HCT116 (cell line): ENCODE measurements around the gene DMD. TPM values are rescaled to one million over a fixed set of nuclear protein-coding genes. Genes with fewer than 3 reads are reported as not detected.

ENCODE experiments used
- ATAC-seq: fragments of 200-7000 bp; cut with Tn5 transposase; 2 replicates; pipeline ENCODE4 v1.9.1; 2020; ENCODE audit warnings: mild to moderate bottlenecking, moderate library complexity
- BruUV-seq: library from RNA; stranded (reverse); fragments of 400-500 nt; replicated peaks from 2 replicates; lab custom pipeline; 2021; lab: Mats Ljungman, UMichigan
- CTCF ChIA-PET: fragments of 300-600 bp; sonication (Branson Sonifier 250); formaldehyde crosslinking; loops from one replicate; lab custom pipeline; 2021; ENCODE audit warnings: antibody characterized with exemption; lab: Charles Lee
- POLR2A ChIA-PET: fragments of 300-600, 350-600 bp; sonication (Branson Sonifier 250); formaldehyde crosslinking; loops from one replicate; lab custom pipeline; 2021; ENCODE audit warnings: antibody characterized with exemption; lab: Charles Lee
- RAD21 ChIA-PET, 2 experiments: fragments of 300-600 bp; sonication (Branson Sonifier 250); formaldehyde crosslinking; loops; one replicate each; lab custom pipeline; 2023; ENCODE audit warnings: low total read pairs in 2 of 2; ENCODE audit not compliant: uncharacterized antibody in 2 of 2, unreplicated experiment in 2 of 2, low non-redundant PET in 1 of 2; lab: Charles Lee
- DNase-seq: peaks from one replicate; pipeline ENCODE4 v3.0.0-alpha.2; 2010; ENCODE audit warnings: low read depth, low spot score
- H2AFZ ChIP-seq: fragments of 200-600 bp; shearing (Covaris generic), sonication (generic); 2 replicates; pipeline ENCODE4 v1.6.1; 2017; ENCODE audit warnings: low read depth, mixed run types, mixed read lengths, antibody characterized with exemption, low read length; ENCODE audit not compliant: poor library complexity, severe bottlenecking
- H3K27ac ChIP-seq: 2 replicates; pipeline ENCODE4 v1.5.1; 2012; ENCODE audit warnings: low read depth, low read length
- H3K27me3 ChIP-seq: fragments of 200-600 bp; sonication (generic); 2 replicates; pipeline ENCODE4 v1.6.1; 2016; ENCODE audit warnings: mixed run types, low read length, mixed read lengths; ENCODE audit not compliant: insufficient read depth
- H3K36me3 ChIP-seq, 2 experiments: fragments of 200-500 bp in 1 of 2; fragments of 200-600 bp in 1 of 2; sonication (Bioruptor generic) in 1 of 2; sonication (generic) in 1 of 2; 2 replicates each; pipeline versions ENCODE4 v1.5.1 to v1.6.1; 2014 to 2016; ENCODE audit warnings: low read length in 2 of 2, inconsistent platforms in 1 of 2, mixed read lengths in 1 of 2, mixed run types in 1 of 2; ENCODE audit not compliant: insufficient read depth in 2 of 2, control insufficient read depth in 1 of 2
- H3K4me1 ChIP-seq, 2 experiments: fragments of 200-600 bp in 1 of 2; sonication (generic) in 1 of 2; 2 replicates each; pipeline versions ENCODE4 v1.5.1 to v1.6.1; 2012 to 2017; ENCODE audit warnings: low read length in 2 of 2, inconsistent platforms in 1 of 2, mild to moderate bottlenecking in 1 of 2, mixed read lengths in 1 of 2, mixed run types in 1 of 2, moderate library complexity in 1 of 2; ENCODE audit not compliant: insufficient read depth in 2 of 2, control insufficient read depth in 1 of 2
- H3K4me2 ChIP-seq: fragments of 200-600 bp; sonication (generic); 2 replicates; pipeline ENCODE4 v1.6.1; 2017; ENCODE audit warnings: mixed run types, low read length, mixed read lengths
- H3K4me3 ChIP-seq, 2 experiments: fragments of 200-600 bp in 1 of 2; sonication (generic) in 1 of 2; replicated peaks in 1 of 2; 2 replicates each; pipeline ENCODE4 v1.5.1; 2011 to 2016; ENCODE audit warnings: low read length in 2 of 2, control low read depth in 1 of 2, low read depth in 1 of 2, mild to moderate bottlenecking in 1 of 2, mixed read lengths in 1 of 2, mixed run types in 1 of 2
- H3K79me2 ChIP-seq: fragments of 200-600 bp; sonication (generic); 2 replicates; pipeline ENCODE4 v1.6.1; 2017; ENCODE audit warnings: mild to moderate bottlenecking, mixed run types, low read length, moderate library complexity, mixed read lengths; ENCODE audit not compliant: insufficient read depth
- H3K9ac ChIP-seq: fragments of 200-600 bp; sonication (generic); 2 replicates; pipeline ENCODE4 v1.6.1; 2016; ENCODE audit warnings: low read length, mixed read lengths
- H3K9me2 ChIP-seq: fragments of 200-600 bp; sonication (generic), shearing (Covaris generic); 2 replicates; pipeline ENCODE4 v1.6.1; 2017; ENCODE audit warnings: mixed run types, mild to moderate bottlenecking, moderate library complexity; ENCODE audit not compliant: insufficient read depth
- H3K9me3 ChIP-seq, 2 experiments: fragments of 200-500 bp in 1 of 2; fragments of 200-600 bp in 1 of 2; sonication (Bioruptor generic) in 1 of 2; sonication (generic) in 1 of 2; 2 replicates each; pipeline ENCODE4 v1.6.1; 2014 to 2017; ENCODE audit warnings: low read length in 2 of 2, mixed read lengths in 2 of 2, inconsistent platforms in 1 of 2, low read depth in 1 of 2, mild to moderate bottlenecking in 1 of 2, mixed run types in 1 of 2, moderate library complexity in 1 of 2; ENCODE audit not compliant: control insufficient read depth in 1 of 2, insufficient read depth in 1 of 2
- H4K20me1 ChIP-seq: fragments of 200-600 bp; sonication (generic), shearing (Covaris generic); 2 replicates; pipeline ENCODE4 v1.6.1; 2017; ENCODE audit warnings: mixed run types, mild to moderate bottlenecking, moderate library complexity; ENCODE audit not compliant: insufficient read depth
- CBX3 ChIP-seq: IDR thresholded peaks from 2 replicates; pipeline ENCODE4 v1.6.1; 2012; ENCODE audit warnings: low read depth
- EGR1 ChIP-seq: IDR thresholded peaks from 2 replicates; pipeline ENCODE4 v1.6.1; 2012; ENCODE audit warnings: low read depth
- ELF1 ChIP-seq: IDR thresholded peaks from 2 replicates; pipeline ENCODE4 v1.6.1; 2012; ENCODE audit warnings: low read depth, borderline replicate concordance
- EZH2 ChIP-seq: fragments of 200-600 bp; sonication (generic); IDR thresholded peaks from 2 replicates; pipeline ENCODE4 v1.6.1; 2017; ENCODE audit warnings: antibody characterized with exemption, mixed run types
- MAX ChIP-seq: IDR thresholded peaks from 2 replicates; pipeline ENCODE4 v1.6.1; 2012
- POLR2A ChIP-seq: IDR thresholded peaks from 2 replicates; pipeline ENCODE4 v1.7.0; 2011; ENCODE audit warnings: borderline replicate concordance; ENCODE audit not compliant: insufficient read depth, insufficient read length; ENCODE audit errors: extremely low read depth
- POLR2AphosphoS5 ChIP-seq: IDR thresholded peaks from 2 replicates; pipeline ENCODE4 v1.6.1; 2011; ENCODE audit warnings: mild to moderate bottlenecking, low read depth, low read length, moderate library complexity
- RAD21 ChIP-seq: IDR thresholded peaks from 2 replicates; pipeline ENCODE4 v1.6.1; 2012; ENCODE audit warnings: low read depth, mild to moderate bottlenecking
- REST ChIP-seq: IDR thresholded peaks from 2 replicates; pipeline ENCODE4 v1.6.1; 2012; ENCODE audit warnings: low read depth
- SIN3A ChIP-seq: IDR thresholded peaks from 2 replicates; pipeline ENCODE4 v1.6.1; 2012; ENCODE audit warnings: low read depth
- SRF ChIP-seq: IDR thresholded peaks from 2 replicates; pipeline ENCODE4 v1.6.1; 2012; ENCODE audit warnings: low read depth
- ZFX ChIP-seq: fragments of 450-650 bp; IDR thresholded peaks from 2 replicates; pipeline ENCODE4 v1.6.1; 2017
- ZNF274 ChIP-seq: fragments of 200-500 bp; sonication (Bioruptor generic); IDR thresholded peaks from 2 replicates; pipeline ENCODE4 v1.6.1; 2014; ENCODE audit warnings: mild to moderate bottlenecking, low read depth, low read length, inconsistent platforms
- intact Hi-C: fragments of 100-400 bp; cut with micrococcal nuclease; formaldehyde crosslinking; loops from 2 replicates; pipeline ENCODE4 v1.10.0; 2022
- total RNA-seq: library from RNA; stranded (reverse); gene quantifications from one replicate; pipeline ENCODE4 v1.2.1, GENCODE V29; 2021; ENCODE audit not compliant: unreplicated experiment
- TF ChIP-seq, protein P1 (sequence below): IDR thresholded peaks from 2 replicates; pipeline ENCODE4 v1.6.1; 2011; ENCODE audit warnings: mild to moderate bottlenecking, low read length, moderate library complexity; ENCODE audit not compliant: insufficient replicate concordance; ENCODE audit errors: extremely low read depth
- TF ChIP-seq, protein P2 (sequence below), 3 experiments: fragments of 200-600 bp in 1 of 3; sonication (generic) in 1 of 3; IDR thresholded peaks in 2 of 3; conservative IDR thresholded peaks in 1 of 3; 2 replicates each; pipeline ENCODE4 v1.5.1; 2012 to 2017; ENCODE audit warnings: low read depth in 2 of 3, low read length in 2 of 3, antibody characterized with exemption in 1 of 3, borderline replicate concordance in 1 of 3, control low read depth in 1 of 3, mild to moderate bottlenecking in 1 of 3, mixed read lengths in 1 of 3, mixed run types in 1 of 3, moderate library complexity in 1 of 3; ENCODE audit not compliant: insufficient read depth in 1 of 3

The DMD gene
- total RNA-seq, 1 experiment from 2014 or later = 0.05 TPM

DNA sequence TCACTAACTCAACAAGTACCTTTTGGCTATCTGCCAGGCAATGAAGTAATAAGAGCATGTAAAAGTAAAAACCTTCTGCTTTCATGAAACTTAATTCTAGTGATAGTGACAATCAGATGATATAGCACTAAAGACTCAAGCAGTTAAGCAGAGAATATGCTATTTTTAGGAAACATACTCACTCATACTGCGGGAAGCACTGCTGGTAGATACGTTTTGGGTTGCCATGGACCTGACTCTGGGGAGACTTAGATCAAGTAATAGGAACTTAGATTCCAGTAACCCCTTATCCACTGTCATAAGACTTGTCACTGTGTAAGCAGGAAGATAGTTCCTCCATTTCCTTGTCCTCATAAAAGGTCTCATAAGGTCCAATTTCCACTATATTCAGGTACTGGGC, 386.3 kb downstream of the DMD start:
- no peak overlapping the region for H3K4me3 ChIP-seq
- TF ChIP-seq RAD21 = no peak
- no peak for TF ChIP-seq ELF1
- TF ChIP-seq CBX3 = no peak
- TF ChIP-seq SRF = no peak
- TF ChIP-seq REST = no peak
- no peak for TF ChIP-seq ZNF274
- no peak for TF ChIP-seq EGR1
- TF ChIP-seq, protein P1, sequence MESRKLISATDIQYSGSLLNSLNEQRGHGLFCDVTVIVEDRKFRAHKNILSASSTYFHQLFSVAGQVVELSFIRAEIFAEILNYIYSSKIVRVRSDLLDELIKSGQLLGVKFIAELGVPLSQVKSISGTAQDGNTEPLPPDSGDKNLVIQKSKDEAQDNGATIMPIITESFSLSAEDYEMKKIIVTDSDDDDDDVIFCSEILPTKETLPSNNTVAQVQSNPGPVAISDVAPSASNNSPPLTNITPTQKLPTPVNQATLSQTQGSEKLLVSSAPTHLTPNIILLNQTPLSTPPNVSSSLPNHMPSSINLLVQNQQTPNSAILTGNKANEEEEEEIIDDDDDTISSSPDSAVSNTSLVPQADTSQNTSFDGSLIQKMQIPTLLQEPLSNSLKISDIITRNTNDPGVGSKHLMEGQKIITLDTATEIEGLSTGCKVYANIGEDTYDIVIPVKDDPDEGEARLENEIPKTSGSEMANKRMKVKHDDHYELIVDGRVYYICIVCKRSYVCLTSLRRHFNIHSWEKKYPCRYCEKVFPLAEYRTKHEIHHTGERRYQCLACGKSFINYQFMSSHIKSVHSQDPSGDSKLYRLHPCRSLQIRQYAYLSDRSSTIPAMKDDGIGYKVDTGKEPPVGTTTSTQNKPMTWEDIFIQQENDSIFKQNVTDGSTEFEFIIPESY = no peak
- no peak for TF ChIP-seq MAX
- no peak for TF ChIP-seq SIN3A
- no peak for TF ChIP-seq POLR2A
- no peak for TF ChIP-seq ZFX
- no peak for TF ChIP-seq EZH2
- TF ChIP-seq, protein P2, sequence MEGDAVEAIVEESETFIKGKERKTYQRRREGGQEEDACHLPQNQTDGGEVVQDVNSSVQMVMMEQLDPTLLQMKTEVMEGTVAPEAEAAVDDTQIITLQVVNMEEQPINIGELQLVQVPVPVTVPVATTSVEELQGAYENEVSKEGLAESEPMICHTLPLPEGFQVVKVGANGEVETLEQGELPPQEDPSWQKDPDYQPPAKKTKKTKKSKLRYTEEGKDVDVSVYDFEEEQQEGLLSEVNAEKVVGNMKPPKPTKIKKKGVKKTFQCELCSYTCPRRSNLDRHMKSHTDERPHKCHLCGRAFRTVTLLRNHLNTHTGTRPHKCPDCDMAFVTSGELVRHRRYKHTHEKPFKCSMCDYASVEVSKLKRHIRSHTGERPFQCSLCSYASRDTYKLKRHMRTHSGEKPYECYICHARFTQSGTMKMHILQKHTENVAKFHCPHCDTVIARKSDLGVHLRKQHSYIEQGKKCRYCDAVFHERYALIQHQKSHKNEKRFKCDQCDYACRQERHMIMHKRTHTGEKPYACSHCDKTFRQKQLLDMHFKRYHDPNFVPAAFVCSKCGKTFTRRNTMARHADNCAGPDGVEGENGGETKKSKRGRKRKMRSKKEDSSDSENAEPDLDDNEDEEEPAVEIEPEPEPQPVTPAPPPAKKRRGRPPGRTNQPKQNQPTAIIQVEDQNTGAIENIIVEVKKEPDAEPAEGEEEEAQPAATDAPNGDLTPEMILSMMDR (IDR thresholded peaks at IDR 0.05 in 2 of 3, conservative IDR thresholded peaks at IDR 0.05 in 1 of 3; ENCODE audit: borderline replicate concordance in 1 of 3, insufficient read depth in 1 of 3, low read depth in 2 of 3, low read length in 2 of 3) = no peak
- no peak for TF ChIP-seq POLR2AphosphoS5
- POLR2A ChIA-PET = no interaction called here
- no peaks in the 10 kb centered on the region for H3K36me3 ChIP-seq
- no peak overlapping the region for H2AFZ ChIP-seq
- H3K79me2 ChIP-seq = no peaks in the 10 kb centered on the region
- ATAC-seq (no peak), DNase-seq (no peak)
- no peaks in the 10 kb centered on the region for H3K4me1 ChIP-seq
- intact Hi-C loops = no loop called here
- no peak overlapping the region for H3K27ac ChIP-seq
- H4K20me1 ChIP-seq = no peaks in the 10 kb centered on the region
- CTCF ChIA-PET = no interaction called here
- RAD21 ChIA-PET = no interaction called here
- no peaks in the 10 kb centered on the region for H3K27me3 ChIP-seq
- no TSS peak for BruUV-seq
- no peak overlapping the region for H3K9ac ChIP-seq
- H3K9me2 ChIP-seq = no peaks in the 10 kb centered on the region
- no peaks in the 10 kb centered on the region for H3K9me3 ChIP-seq
- no peak overlapping the region for H3K4me2 ChIP-seq
